Measurements from ENCODE around the gene CGB8.

DNA sequence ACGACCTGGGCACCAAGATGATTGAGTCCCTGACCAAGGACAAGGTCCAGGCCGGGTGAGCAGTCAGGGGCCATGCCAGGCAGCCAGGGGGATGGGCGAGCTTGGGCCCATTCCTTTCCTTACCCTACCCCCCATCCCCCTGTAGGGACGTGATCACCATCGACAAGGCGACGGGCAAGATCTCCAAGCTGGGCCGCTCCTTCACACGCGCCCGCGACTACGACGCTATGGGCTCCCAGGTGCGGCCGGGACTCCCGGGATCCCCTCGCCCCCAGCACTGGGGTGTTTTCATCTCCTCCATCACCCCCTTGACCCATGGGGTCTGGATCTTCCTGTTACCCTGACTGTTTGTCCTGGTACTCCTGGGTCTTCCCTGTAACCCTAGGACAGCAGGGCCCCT lies 39.1 kb downstream of the CGB8 start:
- TF ChIP-seq, protein P1, sequence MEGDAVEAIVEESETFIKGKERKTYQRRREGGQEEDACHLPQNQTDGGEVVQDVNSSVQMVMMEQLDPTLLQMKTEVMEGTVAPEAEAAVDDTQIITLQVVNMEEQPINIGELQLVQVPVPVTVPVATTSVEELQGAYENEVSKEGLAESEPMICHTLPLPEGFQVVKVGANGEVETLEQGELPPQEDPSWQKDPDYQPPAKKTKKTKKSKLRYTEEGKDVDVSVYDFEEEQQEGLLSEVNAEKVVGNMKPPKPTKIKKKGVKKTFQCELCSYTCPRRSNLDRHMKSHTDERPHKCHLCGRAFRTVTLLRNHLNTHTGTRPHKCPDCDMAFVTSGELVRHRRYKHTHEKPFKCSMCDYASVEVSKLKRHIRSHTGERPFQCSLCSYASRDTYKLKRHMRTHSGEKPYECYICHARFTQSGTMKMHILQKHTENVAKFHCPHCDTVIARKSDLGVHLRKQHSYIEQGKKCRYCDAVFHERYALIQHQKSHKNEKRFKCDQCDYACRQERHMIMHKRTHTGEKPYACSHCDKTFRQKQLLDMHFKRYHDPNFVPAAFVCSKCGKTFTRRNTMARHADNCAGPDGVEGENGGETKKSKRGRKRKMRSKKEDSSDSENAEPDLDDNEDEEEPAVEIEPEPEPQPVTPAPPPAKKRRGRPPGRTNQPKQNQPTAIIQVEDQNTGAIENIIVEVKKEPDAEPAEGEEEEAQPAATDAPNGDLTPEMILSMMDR (IDR thresholded peaks at IDR 0.05; ENCODE audit: low read depth, low read length) = no peak
- no peak for TF ChIP-seq POLR2A (IDR thresholded peaks at IDR 0.05; ENCODE audit: extremely low read depth, insufficient read length)
- no peak for TF ChIP-seq MYC (IDR thresholded peaks at IDR 0.05; ENCODE audit: low read depth, low read length)
